ENCODE data around the gene CAPN6. TPM values are rescaled to one million over a fixed set of nuclear protein-coding genes. Genes with fewer than 3 reads are reported as not detected.

CAPN6 gene
- total and polyA plus RNA-seq, 4 donors: 0.13 to 0.33 (median 0.25) TPM

DNA sequence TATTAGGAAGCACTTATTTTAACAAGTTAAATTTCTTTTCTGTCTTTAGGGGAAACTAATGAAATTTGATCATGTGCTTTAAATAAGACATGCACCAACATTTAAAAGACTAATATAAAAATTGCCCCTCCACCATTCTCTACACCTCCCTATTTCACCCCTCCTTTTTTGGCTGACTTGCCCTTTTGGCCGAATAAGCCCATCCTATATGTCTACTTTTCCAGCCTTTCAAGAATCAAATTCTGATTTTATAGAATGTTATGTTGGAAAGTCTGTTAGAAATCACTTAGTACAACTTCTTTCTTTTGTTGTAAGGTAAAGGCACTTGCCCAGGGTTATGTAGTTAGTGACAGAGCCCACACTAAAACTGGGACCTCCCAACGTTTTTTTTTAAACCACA is 1.8 kb downstream of the CAPN6 start:
- H3K9ac ChIP-seq (ENCODE audit: low read depth in 1 of 2, low read length in 2 of 2): no peak overlapping the region
- no peak overlapping the region for H3K27ac ChIP-seq (ENCODE audit: low read depth in 1 of 2, low read length in 2 of 2)
- no peaks in the 10 kb centered on the region for H3K4me1 ChIP-seq (ENCODE audit: control insufficient read depth in 4 of 4, insufficient read depth in 4 of 4, low read length in 3 of 4)
- no peak for DNase-seq (ENCODE audit: low spot score)
- 35% methylated on average over 2 of the region's 2 CpGs for WGBS
- no peak for TF ChIP-seq HNF4A (conservative IDR thresholded peaks at IDR 0.05)
- TF ChIP-seq, protein P1, sequence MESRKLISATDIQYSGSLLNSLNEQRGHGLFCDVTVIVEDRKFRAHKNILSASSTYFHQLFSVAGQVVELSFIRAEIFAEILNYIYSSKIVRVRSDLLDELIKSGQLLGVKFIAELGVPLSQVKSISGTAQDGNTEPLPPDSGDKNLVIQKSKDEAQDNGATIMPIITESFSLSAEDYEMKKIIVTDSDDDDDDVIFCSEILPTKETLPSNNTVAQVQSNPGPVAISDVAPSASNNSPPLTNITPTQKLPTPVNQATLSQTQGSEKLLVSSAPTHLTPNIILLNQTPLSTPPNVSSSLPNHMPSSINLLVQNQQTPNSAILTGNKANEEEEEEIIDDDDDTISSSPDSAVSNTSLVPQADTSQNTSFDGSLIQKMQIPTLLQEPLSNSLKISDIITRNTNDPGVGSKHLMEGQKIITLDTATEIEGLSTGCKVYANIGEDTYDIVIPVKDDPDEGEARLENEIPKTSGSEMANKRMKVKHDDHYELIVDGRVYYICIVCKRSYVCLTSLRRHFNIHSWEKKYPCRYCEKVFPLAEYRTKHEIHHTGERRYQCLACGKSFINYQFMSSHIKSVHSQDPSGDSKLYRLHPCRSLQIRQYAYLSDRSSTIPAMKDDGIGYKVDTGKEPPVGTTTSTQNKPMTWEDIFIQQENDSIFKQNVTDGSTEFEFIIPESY (IDR thresholded peaks at IDR 0.05): no peak
- no peak for TF ChIP-seq EGR1 (IDR thresholded peaks at IDR 0.05; ENCODE audit: low read depth in 2 of 2)
- no peak for TF ChIP-seq GABPA (IDR thresholded peaks at IDR 0.05 in 1 of 2, conservative IDR thresholded peaks at IDR 0.05 in 1 of 2)
- no peak for TF ChIP-seq RAD21 (IDR thresholded peaks at IDR 0.05)
- TF ChIP-seq FOXA1 (IDR thresholded peaks at IDR 0.05): no peak
- no peak for TF ChIP-seq NR2F2 (IDR thresholded peaks at IDR 0.05)
- TF ChIP-seq HNF4G (IDR thresholded peaks at IDR 0.05): no peak
- TF ChIP-seq RXRA (IDR thresholded peaks at IDR 0.05): no peak
- TF ChIP-seq, protein P2, sequence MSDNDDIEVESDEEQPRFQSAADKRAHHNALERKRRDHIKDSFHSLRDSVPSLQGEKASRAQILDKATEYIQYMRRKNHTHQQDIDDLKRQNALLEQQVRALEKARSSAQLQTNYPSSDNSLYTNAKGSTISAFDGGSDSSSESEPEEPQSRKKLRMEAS (IDR thresholded peaks at IDR 0.05): no peak
- no peak for TF ChIP-seq TAF1 (conservative IDR thresholded peaks at IDR 0.05)
- TF ChIP-seq JUND (IDR thresholded peaks at IDR 0.05): no peak
- TF ChIP-seq SP1 (IDR thresholded peaks at IDR 0.05): no peak
- TF ChIP-seq, protein P3, sequence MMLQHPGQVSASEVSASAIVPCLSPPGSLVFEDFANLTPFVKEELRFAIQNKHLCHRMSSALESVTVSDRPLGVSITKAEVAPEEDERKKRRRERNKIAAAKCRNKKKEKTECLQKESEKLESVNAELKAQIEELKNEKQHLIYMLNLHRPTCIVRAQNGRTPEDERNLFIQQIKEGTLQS (IDR thresholded peaks at IDR 0.05): no peak
- TF ChIP-seq, protein P4, sequence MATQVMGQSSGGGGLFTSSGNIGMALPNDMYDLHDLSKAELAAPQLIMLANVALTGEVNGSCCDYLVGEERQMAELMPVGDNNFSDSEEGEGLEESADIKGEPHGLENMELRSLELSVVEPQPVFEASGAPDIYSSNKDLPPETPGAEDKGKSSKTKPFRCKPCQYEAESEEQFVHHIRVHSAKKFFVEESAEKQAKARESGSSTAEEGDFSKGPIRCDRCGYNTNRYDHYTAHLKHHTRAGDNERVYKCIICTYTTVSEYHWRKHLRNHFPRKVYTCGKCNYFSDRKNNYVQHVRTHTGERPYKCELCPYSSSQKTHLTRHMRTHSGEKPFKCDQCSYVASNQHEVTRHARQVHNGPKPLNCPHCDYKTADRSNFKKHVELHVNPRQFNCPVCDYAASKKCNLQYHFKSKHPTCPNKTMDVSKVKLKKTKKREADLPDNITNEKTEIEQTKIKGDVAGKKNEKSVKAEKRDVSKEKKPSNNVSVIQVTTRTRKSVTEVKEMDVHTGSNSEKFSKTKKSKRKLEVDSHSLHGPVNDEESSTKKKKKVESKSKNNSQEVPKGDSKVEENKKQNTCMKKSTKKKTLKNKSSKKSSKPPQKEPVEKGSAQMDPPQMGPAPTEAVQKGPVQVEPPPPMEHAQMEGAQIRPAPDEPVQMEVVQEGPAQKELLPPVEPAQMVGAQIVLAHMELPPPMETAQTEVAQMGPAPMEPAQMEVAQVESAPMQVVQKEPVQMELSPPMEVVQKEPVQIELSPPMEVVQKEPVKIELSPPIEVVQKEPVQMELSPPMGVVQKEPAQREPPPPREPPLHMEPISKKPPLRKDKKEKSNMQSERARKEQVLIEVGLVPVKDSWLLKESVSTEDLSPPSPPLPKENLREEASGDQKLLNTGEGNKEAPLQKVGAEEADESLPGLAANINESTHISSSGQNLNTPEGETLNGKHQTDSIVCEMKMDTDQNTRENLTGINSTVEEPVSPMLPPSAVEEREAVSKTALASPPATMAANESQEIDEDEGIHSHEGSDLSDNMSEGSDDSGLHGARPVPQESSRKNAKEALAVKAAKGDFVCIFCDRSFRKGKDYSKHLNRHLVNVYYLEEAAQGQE (IDR thresholded peaks at IDR 0.05): no peak
- no peak for TF ChIP-seq FOXA2 (IDR thresholded peaks at IDR 0.05)
- TF ChIP-seq YY1 (IDR thresholded peaks at IDR 0.05): no peak
- TF ChIP-seq, protein P5, sequence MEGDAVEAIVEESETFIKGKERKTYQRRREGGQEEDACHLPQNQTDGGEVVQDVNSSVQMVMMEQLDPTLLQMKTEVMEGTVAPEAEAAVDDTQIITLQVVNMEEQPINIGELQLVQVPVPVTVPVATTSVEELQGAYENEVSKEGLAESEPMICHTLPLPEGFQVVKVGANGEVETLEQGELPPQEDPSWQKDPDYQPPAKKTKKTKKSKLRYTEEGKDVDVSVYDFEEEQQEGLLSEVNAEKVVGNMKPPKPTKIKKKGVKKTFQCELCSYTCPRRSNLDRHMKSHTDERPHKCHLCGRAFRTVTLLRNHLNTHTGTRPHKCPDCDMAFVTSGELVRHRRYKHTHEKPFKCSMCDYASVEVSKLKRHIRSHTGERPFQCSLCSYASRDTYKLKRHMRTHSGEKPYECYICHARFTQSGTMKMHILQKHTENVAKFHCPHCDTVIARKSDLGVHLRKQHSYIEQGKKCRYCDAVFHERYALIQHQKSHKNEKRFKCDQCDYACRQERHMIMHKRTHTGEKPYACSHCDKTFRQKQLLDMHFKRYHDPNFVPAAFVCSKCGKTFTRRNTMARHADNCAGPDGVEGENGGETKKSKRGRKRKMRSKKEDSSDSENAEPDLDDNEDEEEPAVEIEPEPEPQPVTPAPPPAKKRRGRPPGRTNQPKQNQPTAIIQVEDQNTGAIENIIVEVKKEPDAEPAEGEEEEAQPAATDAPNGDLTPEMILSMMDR (IDR thresholded peaks at IDR 0.05; ENCODE audit: low read depth, low read length, missing input control): no peak
- H3K27me3 ChIP-seq (ENCODE audit: control insufficient read depth in 4 of 4, insufficient read depth in 4 of 4, low read length in 3 of 4): peaks cover 0 to 4% (median 0%) of the 10 kb centered on the region in 4 donors
- no peaks in the 10 kb centered on the region for H3K36me3 ChIP-seq (ENCODE audit: control insufficient read depth in 4 of 4, insufficient read depth in 3 of 4, low read depth in 1 of 4, low read length in 3 of 4)
- no peak overlapping the region for H3K4me3 ChIP-seq (ENCODE audit: low read depth in 1 of 3, low read length in 3 of 3)
- H3K9me3 ChIP-seq (ENCODE audit: control insufficient read depth in 4 of 4, low read length in 3 of 4): no peaks in the 10 kb centered on the region

All from liver (tissue), 9 donors.